Measurements from ENCODE around the gene CCND2. TPM values are rescaled to one million over a fixed set of nuclear protein-coding genes. Genes with fewer than 3 reads are reported as not detected.
A peak's percentile ranks its signal among the peaks of the same experiment; 100 is the strongest.

Gene CCND2
- total and polyA plus RNA-seq, 2 of the 8 experiments (the other 6 are each of a cell fraction or from before 2014, with no cell fraction given): 41.7 to 223 TPM

DNA sequence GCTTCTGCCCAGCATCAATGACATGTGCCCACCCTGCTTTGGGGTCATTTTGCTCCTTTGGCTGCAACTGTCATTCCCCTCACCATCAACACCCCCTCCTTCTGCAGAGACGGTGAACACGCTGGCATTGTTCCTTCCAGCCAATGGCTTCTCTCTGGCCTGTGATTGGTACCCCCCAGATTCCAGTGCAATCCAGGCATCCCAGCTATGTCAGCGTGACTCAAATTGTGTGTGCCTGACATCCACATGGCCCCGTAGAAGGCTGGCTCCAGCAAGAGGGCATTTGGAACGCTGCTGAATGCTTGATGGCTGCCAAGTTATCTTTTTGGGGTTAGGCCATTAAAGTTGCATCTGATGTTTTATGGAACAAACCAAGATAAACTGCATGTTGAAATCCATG lies 21.0 kb upstream of the CCND2 start (continued):
- TF ChIP-seq CBX5 (IDR thresholded peaks at IDR 0.05; ENCODE audit: low read depth, low read length): no peak
- TF ChIP-seq NRF1 (IDR thresholded peaks at IDR 0.05; ENCODE audit: low read depth, low read length): no peak
- TF ChIP-seq TAF1 (IDR thresholded peaks at IDR 0.05; ENCODE audit: low read depth, low read length): no peak
- TF ChIP-seq, protein P1, sequence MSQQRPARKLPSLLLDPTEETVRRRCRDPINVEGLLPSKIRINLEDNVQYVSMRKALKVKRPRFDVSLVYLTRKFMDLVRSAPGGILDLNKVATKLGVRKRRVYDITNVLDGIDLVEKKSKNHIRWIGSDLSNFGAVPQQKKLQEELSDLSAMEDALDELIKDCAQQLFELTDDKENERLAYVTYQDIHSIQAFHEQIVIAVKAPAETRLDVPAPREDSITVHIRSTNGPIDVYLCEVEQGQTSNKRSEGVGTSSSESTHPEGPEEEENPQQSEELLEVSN (IDR thresholded peaks at IDR 0.05): 0 out of 2 replicates have a peak, but pooled peaks have one; percentile 18
- TF ChIP-seq, protein P2, sequence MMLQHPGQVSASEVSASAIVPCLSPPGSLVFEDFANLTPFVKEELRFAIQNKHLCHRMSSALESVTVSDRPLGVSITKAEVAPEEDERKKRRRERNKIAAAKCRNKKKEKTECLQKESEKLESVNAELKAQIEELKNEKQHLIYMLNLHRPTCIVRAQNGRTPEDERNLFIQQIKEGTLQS (IDR thresholded peaks at IDR 0.05; ENCODE audit: insufficient read depth, low read depth, low read length): no peak
- TF ChIP-seq CTBP2 (IDR thresholded peaks at IDR 0.05; ENCODE audit: borderline replicate concordance, insufficient read depth, insufficient read length, low read length): no peak
- no peak for TF ChIP-seq POLR2AphosphoS5 (IDR thresholded peaks at IDR 0.05; ENCODE audit: low read depth, low read length)
- TF ChIP-seq GABPA (IDR thresholded peaks at IDR 0.05; ENCODE audit: borderline replicate concordance, insufficient read depth, low read length): no peak
- no peak for TF ChIP-seq SRF (IDR thresholded peaks at IDR 0.05; ENCODE audit: low read depth, low read length)
